Suppressor macrophage treated with lipopolysaccharide for 4 hours (primary cell): ENCODE measurements around the gene NCLN.
"Not testable (repeated sequence)": the region's sequence is repeated elsewhere in the genome, so short reads cannot be mapped to it uniquely, and the experiment has no call there.

Experiments used
- DNase-seq: peaks from one replicate; pipeline ENCODE4 v3.0.0-alpha.2; 2020

The NCLN gene

DNA sequence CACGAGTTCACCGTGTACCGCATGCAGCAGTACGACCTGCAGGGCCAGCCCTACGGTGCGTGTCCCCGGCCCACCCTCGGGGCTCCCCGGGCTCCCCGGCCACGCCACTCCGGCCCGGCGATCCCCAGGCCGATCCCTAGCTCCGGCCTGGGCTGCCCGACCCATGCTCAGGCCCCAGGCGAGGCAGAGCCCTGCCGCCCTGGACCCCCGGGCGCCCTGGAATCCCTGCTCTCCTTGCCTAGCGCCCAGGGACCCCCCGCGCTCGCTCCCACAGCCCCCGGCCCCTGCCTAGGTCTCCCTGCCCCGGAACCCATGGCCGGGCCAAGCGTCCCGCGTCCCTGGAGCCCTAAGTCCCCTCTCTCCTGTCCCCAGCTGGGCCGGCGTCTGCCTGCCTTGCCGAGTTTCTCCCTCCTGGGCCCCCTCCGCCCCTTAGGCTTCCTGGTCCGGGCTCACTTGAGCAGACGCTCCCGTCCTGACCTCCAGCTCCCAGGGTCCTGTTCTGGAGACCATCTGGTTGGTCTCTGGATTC lies 494 bp downstream of the NCLN start:
- DNase-seq, result no peak

DNA sequence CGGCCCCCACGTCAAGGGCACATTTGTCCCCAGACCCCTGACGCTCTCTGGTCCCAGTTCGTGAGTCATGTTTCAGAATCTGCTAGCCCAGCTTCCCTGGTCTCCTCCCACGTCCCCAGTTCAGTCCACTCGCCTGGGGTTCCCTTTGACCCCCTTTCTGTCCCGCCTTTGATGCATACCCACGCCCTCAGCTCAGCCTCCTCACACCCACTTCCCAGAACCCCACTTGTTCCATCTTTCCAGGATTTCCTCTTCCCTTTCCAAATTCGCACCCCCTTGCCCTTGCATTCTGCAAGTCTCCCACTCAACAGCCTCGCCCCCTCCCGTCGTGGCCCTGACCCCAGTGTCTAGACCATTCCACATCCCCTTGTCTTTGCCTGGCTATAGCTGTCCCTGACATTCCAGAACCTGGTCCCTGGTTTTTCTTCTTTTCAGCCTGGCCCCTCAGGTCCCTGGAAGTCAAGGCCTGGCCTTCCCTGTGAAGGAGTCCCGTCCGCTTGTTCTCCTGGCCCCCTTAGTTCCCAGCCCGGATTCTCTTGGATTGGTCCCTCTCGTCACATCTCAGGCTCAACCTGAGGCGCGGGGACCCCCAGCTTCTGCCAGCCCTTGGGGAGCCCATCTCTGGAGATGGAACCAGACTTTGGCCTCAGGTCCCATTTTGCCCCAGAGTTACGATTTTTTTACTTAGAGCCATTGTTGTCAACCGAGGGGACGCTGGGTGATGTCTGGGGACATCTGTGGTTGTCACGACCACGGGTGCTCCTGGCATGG lies 1.3 kb downstream of the NCLN start:
- no peak for DNase-seq

DNA sequence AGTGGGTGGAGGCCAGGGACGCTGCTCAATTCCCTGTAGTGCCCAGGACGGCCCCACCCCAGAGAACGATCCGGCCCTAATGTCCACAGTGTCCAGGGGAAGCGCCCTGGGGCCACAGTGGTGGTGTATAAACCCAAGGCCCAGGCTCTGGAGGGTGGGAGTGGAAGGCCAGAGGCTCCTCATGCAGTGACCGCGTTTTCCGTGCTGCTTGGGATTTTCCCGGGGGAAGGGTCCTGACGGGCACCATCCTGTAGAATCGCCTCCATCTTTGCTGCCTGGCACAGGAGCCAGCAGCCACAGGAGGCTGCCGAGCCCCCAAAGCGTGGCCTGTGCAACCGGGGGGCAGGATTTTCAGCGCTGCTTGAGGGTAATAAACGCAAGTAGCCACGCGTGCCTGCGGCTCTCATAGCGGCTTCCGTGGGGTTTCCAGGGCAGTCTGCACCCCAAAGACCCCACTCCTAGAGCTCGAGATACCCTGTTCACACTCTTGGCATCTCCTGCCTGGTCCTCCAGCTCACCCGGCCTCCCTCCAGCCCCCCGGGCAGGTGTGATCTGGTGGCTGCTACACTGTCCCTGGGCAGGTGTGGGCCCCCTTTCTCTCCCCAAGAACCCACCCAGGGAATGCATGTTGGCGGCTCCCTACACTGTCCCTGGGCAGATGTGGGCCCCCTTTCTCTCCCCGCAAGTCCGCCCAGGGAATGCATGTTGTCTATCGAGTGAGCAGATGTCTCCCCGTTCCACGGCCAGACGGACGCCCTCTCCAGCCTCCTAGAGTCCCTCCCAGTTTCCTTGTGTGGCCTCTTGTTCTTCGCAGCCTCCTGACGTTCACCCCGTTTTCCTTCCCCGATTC lies 2.2 kb downstream of the NCLN start:
- DNase-seq, result no peak

DNA sequence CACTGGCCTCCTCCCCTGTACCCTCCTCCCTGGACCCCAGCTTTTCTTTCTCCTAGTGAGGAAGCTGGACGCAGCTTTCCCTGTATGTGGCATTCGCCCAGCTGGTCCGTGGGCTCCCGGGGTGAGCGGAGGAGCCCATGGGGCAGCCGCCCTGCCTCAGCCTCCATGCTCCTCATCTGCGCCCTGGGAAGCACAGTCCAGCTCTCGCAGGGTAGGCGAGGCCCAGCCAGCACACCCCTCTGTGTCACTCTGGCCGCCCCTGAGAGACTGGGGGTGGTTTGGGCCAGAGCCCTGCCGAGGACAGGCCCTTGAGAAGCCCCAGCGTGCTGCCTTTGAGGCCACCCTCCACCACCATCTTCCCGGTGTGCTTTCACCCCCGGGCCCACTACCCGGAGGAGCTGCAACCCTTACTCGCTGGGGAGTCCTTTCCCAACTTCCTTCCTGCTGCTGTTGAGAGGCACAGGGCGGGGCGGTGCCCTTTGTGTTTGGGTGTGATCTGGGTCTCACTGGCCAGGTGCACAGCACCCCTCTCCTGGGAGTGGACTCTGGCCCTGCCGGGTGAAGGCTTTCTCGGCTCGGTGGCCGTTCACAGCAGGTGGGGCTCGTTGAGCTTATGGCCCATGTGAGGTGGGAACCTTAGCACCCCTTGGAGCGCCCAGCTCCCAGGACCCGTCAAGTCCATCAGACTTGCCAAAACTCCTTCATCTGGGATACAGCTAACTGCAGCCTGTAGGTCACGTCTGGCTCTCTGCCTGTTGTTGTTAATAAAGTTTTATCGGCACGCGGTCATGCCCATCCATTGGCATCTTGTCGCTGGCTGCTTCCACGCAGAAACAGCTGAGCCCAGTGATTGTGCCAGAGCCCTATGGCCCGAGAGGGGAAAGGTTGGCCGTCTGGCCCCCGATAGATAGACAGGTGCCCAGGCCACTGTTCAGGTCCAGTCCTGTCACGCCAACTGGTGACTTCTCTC lies 3.2 kb downstream of the NCLN start:
- no peak for DNase-seq

- DNase-seq, result no peak
Measured at GRCh38 chr19:3189702-3190469, 4.2 kb downstream of the NCLN start.

DNA sequence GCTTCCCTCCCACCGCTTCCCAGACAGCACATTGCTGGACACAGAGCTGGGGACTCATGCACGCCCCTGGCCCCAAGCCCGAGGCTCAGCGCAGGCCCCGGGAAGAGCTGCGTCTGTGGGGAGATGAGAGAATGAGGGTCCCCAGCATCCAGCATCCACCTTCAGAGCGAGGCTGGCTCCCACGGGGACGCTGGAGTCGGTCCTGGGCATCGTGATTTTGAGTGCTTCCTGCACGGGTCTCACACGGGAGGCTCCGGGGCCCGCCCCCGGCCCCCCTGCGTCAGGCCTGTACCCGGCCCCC lies 4.7 kb downstream of the NCLN start:
- DNase-seq, result no peak

DNA sequence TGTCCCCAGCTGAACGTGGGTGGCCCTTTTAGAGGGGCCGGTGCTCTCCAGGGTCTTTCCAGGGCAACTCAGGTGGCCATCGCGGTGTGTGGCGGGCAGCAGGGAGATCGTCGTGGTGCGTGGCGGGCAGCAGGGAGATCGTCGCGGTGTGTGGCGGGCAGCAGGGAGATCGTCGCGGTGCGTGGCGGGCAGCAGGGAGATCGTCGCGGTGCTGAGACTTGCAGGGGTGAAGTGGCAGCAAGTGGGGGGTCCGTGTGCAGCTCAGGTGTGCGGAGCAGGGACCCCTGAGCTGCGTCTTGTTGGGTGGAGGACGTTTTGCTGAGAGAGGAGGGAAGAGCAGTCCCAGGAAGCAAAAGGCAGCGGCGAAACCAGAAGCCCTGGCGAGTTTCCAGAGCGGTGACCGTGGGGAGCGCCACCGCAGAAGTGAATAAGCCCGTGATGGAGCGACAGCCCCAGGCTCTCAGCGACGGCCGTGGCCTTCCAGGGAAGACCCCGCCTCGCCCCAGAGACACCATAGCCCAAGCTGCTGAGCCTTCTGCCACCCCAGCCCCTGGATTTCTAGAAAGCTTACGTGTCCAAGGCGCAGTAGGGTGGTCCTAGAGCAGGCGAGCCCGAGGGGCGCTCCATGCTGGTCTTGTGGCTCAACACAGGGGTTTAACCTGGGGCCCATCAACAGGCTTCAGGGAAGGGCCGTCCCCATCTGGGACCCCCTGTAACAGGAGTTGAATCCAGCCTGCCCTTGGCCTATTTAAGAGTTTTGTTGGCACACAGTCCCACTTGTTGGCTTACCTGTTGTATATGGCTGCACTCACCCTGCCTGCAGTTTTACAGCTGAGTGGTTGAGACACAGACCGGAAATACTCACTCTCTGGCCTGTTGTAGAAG lies 5.4 kb downstream of the NCLN start:
- no peak for DNase-seq

GRCh38 chr19:3191806-3192104 lies 6.0 kb downstream of the NCLN start:
- not testable (repeated sequence) for DNase-seq

GRCh38 chr19:3192228-3192635 lies 6.5 kb downstream of the NCLN start:
- DNase-seq, result no peak

DNA sequence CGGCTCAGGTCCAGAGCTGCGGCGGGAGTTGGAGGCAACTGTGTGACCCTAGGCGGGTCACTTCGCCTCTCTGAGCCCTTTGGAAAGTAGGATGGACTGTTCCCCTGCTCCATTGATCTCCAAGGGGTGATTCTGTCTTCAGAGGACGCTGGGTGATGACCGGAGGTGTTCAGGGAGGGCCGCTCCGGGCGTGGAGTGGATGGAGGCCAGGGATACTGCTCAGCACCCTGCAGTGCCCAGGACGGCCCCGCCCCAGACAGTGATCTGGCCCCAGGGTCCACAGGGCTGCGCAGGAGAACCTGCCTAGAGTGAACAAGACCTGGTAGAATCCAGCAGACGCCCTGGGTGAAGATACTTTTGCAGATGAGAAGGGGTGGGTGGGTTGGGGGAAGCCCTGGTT lies 7.0 kb downstream of the NCLN start:
- DNase-seq, result no peak

- DNase-seq, result peak; percentile 46
Measured at GRCh38 chr19:3193256-3194105, 7.8 kb downstream of the NCLN start.

GRCh38 chr19:3194106-3195087 lies 8.7 kb downstream of the NCLN start:
- DNase-seq, result no peak

- DNase-seq, result no peak
Measured at GRCh38 chr19:3196064-3196932, 10.6 kb downstream of the NCLN start.

- no peak for DNase-seq
Measured at GRCh38 chr19:3196933-3197205, 11.1 kb downstream of the NCLN start.

GRCh38 chr19:3198901-3199700 lies 13.4 kb downstream of the NCLN start:
- DNase-seq, result no peak

DNA sequence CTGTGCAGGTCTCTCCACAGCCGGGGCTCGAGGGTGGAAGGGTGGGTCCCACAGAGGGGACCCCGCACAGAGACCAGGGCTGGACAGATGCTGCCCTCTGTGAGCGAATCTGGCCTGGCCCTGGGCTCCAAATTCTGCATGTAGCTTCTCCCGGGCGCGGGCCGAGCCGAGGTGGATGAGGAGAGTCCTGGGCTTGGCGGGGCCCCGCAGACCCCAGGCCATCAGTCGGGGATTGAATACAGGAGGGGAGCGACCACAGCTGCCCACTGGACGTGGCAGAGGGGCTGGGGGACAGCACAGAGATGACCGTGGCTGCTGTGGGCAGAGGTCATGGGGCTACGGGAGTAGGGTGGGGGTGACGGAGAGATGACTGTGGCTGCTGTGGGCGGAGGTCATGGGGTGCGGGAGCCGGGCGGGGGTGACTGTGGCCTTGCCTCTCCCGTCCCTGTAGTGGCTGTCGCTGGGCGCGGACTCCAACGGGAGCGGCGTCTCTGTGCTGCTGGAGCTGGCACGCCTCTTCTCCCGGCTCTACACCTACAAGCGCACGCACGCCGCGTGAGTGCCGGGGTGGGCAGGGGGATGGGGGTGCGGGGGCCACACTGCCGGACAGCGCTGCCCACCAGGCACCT lies 15.5 kb downstream of the NCLN start:
- DNase-seq, result no peak

- DNase-seq, result no peak
Measured at GRCh38 chr19:3201911-3202310, 16.2 kb downstream of the NCLN start.
